ENCODE measurements around the gene PARVG.

- TF ChIP-seq EZH2 (IDR thresholded peaks at IDR 0.05), result no peak
- TF ChIP-seq FOXP2 (optimal IDR thresholded peaks at IDR 0.05; ENCODE audit: control extremely low read depth, extremely low read length, insufficient read depth), result no peak
- TF ChIP-seq POLR2AphosphoS5 (IDR thresholded peaks at IDR 0.05; ENCODE audit: borderline replicate concordance, low read depth, low read length), result no peak
Observed at GRCh38 chr22:44188986-44189630, 8.4 kb downstream of the PARVG start.

All from SK-N-MC (cell line).